ENCODE data around the gene RAB20. TPM values are rescaled to one million over a fixed set of nuclear protein-coding genes. Genes with fewer than 3 reads are reported as not detected.

The RAB20 gene
- total RNA-seq, 1 donor from 2014 or later, result 3.8 TPM

- Mint-ChIP-seq H3K4me3 (ENCODE audit: low read depth) (no peak overlapping the region), H3K36me3 (ENCODE audit: insufficient read depth) (peaks cover 2% of the 10 kb centered on the region), H3K4me1 (ENCODE audit: low read depth) (peaks cover 19% of the 10 kb centered on the region), H3K9me3 (ENCODE audit: low read depth) (peaks cover 2% of the 10 kb centered on the region), H3K27me3 (peaks cover 19% of the 10 kb centered on the region), H3K27ac (no peak overlapping the region)
- TF ChIP-seq, protein P1, sequence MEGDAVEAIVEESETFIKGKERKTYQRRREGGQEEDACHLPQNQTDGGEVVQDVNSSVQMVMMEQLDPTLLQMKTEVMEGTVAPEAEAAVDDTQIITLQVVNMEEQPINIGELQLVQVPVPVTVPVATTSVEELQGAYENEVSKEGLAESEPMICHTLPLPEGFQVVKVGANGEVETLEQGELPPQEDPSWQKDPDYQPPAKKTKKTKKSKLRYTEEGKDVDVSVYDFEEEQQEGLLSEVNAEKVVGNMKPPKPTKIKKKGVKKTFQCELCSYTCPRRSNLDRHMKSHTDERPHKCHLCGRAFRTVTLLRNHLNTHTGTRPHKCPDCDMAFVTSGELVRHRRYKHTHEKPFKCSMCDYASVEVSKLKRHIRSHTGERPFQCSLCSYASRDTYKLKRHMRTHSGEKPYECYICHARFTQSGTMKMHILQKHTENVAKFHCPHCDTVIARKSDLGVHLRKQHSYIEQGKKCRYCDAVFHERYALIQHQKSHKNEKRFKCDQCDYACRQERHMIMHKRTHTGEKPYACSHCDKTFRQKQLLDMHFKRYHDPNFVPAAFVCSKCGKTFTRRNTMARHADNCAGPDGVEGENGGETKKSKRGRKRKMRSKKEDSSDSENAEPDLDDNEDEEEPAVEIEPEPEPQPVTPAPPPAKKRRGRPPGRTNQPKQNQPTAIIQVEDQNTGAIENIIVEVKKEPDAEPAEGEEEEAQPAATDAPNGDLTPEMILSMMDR (IDR thresholded peaks at IDR 0.05; ENCODE audit: unreplicated experiment), result no peak
- no peak for DNase-seq (ENCODE audit: low spot score, unreplicated experiment)
These were observed 4.4 kb downstream of the RAB20 start for GRCh38 chr13:110557082-110557481.

GRCh38 chr13:110556224-110556606 lies 5.3 kb downstream of the RAB20 start:
- DNase-seq (ENCODE audit: low spot score, unreplicated experiment), result no peak
- H3K27me3 Mint-ChIP-seq, result peaks cover 19% of the 10 kb centered on the region
- peaks cover 2% of the 10 kb centered on the region for H3K9me3 Mint-ChIP-seq (ENCODE audit: low read depth)
- peaks cover 21% of the 10 kb centered on the region for H3K4me1 Mint-ChIP-seq (ENCODE audit: low read depth)
- H3K27ac Mint-ChIP-seq, result peak overlapping the region; percentile 46
- no peak overlapping the region for H3K4me3 Mint-ChIP-seq (ENCODE audit: low read depth)
- TF ChIP-seq, protein P1 (IDR thresholded peaks at IDR 0.05; ENCODE audit: unreplicated experiment), result no peak
- peaks cover 2% of the 10 kb centered on the region for H3K36me3 Mint-ChIP-seq (ENCODE audit: insufficient read depth)

- Mint-ChIP-seq H3K4me1 (ENCODE audit: low read depth) (peaks cover 24% of the 10 kb centered on the region), H3K4me3 (ENCODE audit: low read depth) (no peak overlapping the region), H3K27me3 (peaks cover 17% of the 10 kb centered on the region), H3K36me3 (ENCODE audit: insufficient read depth) (peaks cover 2% of the 10 kb centered on the region), H3K9me3 (ENCODE audit: low read depth) (peaks cover 2% of the 10 kb centered on the region), H3K27ac (peak overlapping the region; percentile 46)
- TF ChIP-seq, protein P1 (IDR thresholded peaks at IDR 0.05; ENCODE audit: unreplicated experiment), result no peak
- no peak for DNase-seq (ENCODE audit: low spot score, unreplicated experiment)
These were observed 5.8 kb downstream of the RAB20 start for GRCh38 chr13:110555601-110556223.

DNA sequence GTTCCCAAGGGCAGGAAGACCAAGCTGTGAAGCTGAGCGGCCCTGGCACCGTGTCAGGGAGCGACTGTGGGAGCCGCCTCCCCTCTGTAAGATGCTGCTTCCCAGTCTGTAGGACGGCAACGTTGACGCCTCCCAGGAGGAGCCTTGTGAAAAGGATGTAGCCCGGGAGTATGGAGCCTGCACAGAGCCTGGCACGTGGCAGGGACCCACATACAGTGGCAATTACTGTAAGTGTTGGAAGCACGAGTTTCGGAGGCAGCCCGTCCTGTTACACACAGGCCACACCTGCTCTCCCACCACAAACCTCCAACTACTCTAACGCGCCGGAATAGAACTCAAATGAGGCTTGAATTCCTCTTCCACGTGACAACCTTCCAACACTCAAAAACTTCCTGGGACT lies 6.6 kb downstream of the RAB20 start:
- H3K9me3 Mint-ChIP-seq (ENCODE audit: low read depth), result peaks cover 2% of the 10 kb centered on the region
- no peak overlapping the region for H3K27ac Mint-ChIP-seq
- H3K4me1 Mint-ChIP-seq (ENCODE audit: low read depth), result peaks cover 25% of the 10 kb centered on the region

GRCh38 chr13:110554227-110554836 lies 7.2 kb downstream of the RAB20 start:
- H3K36me3 Mint-ChIP-seq (ENCODE audit: insufficient read depth), result peaks cover 2% of the 10 kb centered on the region

More for the DNA sequence above, 6.6 kb downstream of the RAB20 start:
- H3K4me3 Mint-ChIP-seq (ENCODE audit: low read depth), result no peak overlapping the region
- peaks cover 14% of the 10 kb centered on the region for H3K27me3 Mint-ChIP-seq
- TF ChIP-seq, protein P1 (IDR thresholded peaks at IDR 0.05; ENCODE audit: unreplicated experiment), result no peak
- H3K36me3 Mint-ChIP-seq (ENCODE audit: insufficient read depth), result peaks cover 2% of the 10 kb centered on the region
- no peak for DNase-seq (ENCODE audit: low spot score, unreplicated experiment)

More at GRCh38 chr13:110554227-110554836, 7.2 kb downstream of the RAB20 start:
- Mint-ChIP-seq H3K27me3 (peaks cover 8% of the 10 kb centered on the region), H3K4me1 (ENCODE audit: low read depth) (peaks cover 24% of the 10 kb centered on the region), H3K27ac (no peak overlapping the region), H3K4me3 (ENCODE audit: low read depth) (no peak overlapping the region), H3K9me3 (ENCODE audit: low read depth) (peaks cover 2% of the 10 kb centered on the region)
- TF ChIP-seq, protein P1 (IDR thresholded peaks at IDR 0.05; ENCODE audit: unreplicated experiment), result no peak
- no peak for DNase-seq (ENCODE audit: low spot score, unreplicated experiment)
